D721Med (cell line): ENCODE measurements around the gene ENAH.
"Not testable (repeated sequence)": the region's sequence is repeated elsewhere in the genome, so short reads cannot be mapped to it uniquely, and the experiment has no call there.

Experiments used
- DNase-seq: peaks from one replicate; pipeline ENCODE4 v3.0.0; 2011; ENCODE audit warnings: low spot score; ENCODE audit not compliant: insufficient read length
- FAIRE-seq: peaks from 2 replicates; lab custom pipeline; 2011; peaks lifted over from hg19 to GRCh38; lab: Jason Lieb, UNC
- CTCF ChIP-seq: IDR thresholded peaks from 2 replicates; pipeline ENCODE4 v1.5.1; 2012; ENCODE audit warnings: mild to moderate bottlenecking, control low read depth; ENCODE audit not compliant: insufficient read depth; ENCODE audit errors: missing control alignments

ENAH gene

GRCh38 chr1:225627304-225627947 lies 25.5 kb downstream of the ENAH start:
- DNase-seq, result no peak
- FAIRE-seq, result peak; percentile 80
- TF ChIP-seq CTCF, result no peak

GRCh38 chr1:225626698-225627097 lies 26.2 kb downstream of the ENAH start:
- no peak for TF ChIP-seq CTCF
- no peak for DNase-seq
- FAIRE-seq, result peak; percentile 96

- FAIRE-seq (no peak), DNase-seq (peak; percentile 37)
- no peak for TF ChIP-seq CTCF
Measured at GRCh38 chr1:225617956-225618355, 35.0 kb downstream of the ENAH start.

- TF ChIP-seq CTCF, result no peak
- DNase-seq, result no peak
- FAIRE-seq, result peak; percentile 98
Measured at GRCh38 chr1:225617479-225617878, 35.4 kb downstream of the ENAH start.

GRCh38 chr1:225615403-225615790 lies 37.5 kb downstream of the ENAH start:
- FAIRE-seq, DNase-seq: not testable (repeated sequence)

GRCh38 chr1:225613006-225613405 lies 39.9 kb downstream of the ENAH start:
- no peak for TF ChIP-seq CTCF
- DNase-seq (no peak), FAIRE-seq (no peak)

GRCh38 chr1:225612287-225612686 lies 40.6 kb downstream of the ENAH start:
- DNase-seq (no peak), FAIRE-seq (no peak)
- TF ChIP-seq CTCF, result no peak
